ENCODE results near the gene ATP2B3.

The ATP2B3 gene

DNA sequence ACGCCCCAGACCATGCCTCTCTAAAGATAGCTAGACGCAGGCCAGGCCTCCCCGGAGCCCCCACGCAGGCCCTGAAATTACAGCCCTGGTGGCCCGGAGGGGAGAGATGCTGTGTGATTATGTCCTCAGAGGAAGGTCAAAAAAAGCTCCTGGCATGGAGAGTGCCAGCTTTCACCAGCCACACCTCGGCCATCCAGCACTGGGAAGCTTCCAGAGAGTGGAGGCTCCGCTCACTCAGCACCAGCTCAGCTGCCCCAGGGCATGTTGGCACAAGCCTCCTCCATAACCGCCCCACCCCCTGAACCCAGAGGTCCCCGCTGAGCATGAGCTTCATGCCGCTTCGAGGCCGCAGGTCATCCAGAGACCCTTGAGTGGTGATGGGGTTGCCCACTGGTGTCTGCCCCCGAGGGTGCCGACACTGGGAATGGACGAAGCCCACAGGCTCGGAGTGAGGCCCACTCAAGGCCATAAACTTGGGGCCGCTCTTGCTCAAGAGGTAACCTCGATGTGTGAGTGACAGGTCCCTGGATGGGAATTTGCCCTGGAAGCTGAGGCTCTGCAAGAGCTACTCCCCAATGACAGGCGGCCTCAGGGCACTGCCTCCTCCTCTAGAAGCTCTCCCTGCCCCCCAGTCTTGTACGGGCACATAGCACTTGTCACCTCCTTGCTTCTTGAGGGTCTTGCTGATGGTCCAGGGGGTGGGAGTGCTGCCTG lies 27.1 kb upstream of the ATP2B3 start:
- DNase-seq = no peak

DNA sequence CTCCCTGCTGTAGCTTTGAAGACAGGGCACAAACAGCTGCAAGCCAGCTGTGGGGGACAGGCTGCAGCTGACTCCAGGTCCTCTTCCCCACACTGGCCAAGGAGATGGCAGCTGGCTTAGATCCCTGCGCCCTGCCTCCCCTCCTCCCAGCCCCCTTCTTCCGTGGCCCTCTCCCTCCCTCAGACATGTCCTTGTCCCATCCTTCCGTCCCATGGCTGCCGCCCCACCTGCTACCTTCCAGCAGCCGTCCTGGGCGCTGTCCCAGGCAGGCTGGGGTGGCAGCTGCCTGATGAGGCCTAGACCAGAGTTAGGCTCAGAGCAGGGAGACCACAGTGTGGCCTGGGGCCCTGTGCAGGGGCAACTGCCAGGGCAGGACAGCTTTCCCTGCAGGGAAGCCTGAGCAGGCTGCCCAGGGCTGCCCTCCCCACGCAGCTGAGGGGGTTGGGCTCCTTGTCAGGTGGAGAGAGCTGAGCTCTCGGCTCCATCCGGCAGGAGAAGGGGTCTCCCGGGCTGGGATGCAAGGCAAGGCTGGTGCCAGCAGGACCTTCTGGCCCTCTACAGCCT lies 26.0 kb upstream of the ATP2B3 start:
- no peak for DNase-seq

DNA sequence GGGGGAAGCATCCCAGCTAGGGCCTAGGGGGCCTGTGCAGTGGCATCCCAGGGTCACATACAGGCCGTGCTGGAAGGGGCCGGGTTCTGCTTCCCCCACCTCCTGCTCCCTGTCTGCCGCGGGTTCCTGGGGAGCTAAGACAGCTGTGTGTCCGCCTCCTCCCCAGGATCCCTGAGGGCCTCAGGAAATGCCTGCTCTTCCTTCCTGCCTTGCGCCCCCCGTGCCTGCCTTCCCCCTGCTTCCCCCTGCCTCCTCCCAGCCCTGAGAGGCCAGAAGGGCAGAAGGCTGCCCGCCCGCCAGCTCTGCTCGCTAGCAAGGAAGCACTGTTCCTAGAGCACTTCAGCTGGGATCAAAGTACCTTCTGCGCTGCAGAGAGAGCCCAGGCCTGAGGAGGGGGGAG lies 25.5 kb upstream of the ATP2B3 start:
- no peak for DNase-seq

DNA sequence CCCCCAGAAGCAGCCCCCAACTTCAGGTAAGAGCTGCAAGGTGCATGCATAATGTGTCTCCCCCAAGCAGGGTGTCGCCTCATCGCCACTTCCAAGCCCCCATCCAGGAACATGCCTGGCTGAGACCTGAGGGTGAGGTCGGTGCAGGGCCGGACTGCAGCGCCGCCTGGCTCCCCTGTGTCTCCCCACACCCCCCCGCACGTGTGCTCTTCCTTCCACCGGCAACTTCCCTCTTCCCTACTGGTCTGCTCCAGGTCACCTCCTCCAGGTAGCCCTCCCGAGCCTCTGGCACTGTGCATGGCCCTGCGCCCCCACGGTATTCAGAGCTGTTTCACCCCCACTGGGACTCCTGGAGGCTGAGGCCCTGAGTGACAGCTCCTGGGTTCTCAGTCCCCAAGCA lies 24.9 kb upstream of the ATP2B3 start:
- DNase-seq = no peak

DNA sequence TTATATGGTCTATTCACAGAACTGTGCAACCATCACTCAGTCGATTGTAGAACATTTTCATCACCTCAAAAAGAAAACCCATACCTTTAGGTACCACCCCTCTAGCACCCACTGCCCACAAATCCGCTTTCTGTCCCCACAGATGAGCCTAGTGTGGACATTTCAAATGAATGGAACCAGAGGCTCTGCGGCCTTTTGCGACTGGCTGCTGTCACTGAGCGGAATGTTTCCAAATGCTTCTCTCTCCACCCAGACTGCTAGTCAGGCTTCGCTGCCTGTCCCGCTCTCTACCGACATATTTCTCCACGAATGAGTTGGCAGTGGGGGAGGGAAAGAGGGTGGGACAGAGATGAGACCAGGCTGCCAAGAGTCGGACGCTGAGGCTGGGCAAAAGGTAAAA lies 24.4 kb upstream of the ATP2B3 start:
- DNase-seq = no peak

DNA sequence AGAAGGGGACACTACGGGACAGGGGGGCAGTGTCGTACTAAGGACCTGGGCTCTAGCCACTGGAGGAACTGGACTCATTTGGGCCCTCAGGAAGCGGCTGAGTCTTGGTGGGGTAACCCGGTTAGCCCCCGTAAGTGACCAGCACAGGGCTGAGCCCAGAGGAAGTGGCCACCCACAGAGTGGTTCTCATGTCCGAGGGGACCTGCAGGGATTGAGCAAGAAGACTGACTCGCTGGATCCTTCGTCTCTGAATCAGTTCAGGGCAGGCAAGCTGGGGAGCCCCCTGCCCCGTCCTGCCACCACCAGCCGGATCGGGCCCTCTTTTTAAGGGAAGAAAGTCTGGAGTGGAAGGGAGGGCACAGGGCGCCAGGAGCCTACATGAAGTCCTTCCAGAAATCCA lies 23.4 kb upstream of the ATP2B3 start:
- no peak for DNase-seq

DNA sequence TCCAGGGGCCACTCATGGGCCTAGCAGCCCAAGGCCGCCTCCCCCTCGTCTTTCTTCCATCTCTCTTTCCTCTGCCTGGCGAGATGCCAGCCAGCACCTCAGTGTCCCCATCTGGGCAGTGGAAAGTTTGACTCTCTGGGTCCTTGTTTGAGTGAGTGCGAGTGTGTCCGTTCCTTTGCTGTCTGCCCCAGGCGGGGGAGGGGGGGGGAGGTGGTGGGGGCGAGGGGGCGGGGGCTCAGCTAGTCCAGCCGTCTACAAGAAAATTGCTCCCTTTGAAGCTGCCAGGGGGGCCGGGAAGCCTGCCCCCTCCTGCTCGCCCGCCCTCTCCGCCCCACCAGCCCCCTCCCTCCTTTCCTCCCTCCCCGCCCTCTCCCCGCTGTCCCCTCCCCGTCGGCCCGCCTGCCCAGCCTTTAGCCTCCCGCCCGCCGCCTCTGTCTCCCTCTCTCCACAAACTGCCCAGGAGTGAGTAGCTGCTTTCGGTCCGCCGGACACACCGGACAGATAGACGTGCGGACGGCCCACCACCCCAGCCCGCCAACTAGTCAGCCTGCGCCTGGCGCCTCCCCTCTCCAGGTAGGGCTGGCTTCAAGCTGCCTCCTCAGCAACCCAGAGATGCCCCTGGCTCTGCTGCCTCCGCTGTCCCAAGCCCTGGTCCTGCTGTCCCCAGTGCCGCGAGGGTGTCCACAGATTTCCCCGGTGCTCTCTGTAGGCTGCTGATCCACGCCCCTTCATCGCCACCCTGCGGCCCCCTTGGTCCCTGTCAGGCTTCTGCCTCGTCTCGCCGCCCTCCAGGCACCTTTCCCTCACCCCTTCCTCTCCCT lies 22.7 kb upstream of the ATP2B3 start, which contains the start of gene BGN:
TSS of gene BGN (plus strand) at position 440 of the 821 bp plus-strand sequence. CDS start 9,652 bp downstream, outside the sequence.
- DNase-seq = no peak

DNA sequence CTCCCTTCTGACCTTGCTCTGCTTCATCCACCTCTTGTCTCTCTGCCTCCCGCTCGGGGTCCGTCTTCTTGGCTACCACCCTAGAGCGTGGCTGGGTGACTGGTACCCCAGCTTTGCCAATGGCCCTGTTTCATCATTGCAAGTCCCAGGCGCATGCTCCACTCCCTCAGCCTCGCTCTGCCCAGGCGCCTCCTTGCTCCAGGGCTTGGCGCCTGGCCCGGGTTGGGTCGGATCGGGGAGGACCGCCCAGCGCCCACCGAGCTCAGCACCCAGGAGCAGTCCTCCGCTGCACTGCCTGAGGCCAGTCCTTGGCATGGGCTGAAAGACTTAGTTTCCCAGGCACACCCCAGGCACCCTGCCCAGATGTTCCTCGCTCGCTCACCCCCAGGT lies 22.1 kb upstream of the ATP2B3 start:
- DNase-seq = no peak

DNA sequence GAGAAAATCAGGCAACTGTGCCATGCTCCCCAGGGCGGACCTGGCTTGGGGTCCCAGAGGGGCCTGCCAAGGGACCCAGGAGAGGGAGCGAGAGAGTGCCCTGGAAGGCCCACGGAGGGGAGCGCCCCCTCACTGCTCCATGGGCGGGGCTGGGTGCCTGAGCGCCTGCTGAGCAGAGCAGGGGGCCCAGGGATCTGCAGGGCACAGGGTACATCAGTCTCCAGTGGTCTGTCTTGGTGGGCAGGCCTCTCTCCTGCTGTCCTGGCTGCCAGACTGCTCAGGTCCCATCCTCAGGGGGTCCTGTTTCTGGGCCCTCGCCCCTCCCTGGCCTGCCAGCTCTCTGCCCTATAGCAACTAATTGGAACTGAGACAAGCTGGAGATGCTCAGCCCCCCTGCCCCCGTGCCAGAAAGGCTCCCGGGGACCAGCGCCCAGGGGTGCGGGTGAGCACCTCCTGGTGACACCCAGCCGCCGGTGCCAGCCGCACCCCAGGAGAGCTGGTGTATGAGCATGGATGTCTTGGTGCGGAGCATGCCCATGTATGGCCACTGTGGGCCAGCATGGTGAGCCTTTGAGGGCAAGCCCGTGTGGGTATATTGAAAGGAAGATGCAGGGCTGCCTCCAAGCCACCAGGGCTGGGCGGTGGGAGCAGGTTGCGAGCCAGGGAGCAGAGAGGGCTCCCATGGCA lies 21.4 kb upstream of the ATP2B3 start:
- no peak for DNase-seq

DNA sequence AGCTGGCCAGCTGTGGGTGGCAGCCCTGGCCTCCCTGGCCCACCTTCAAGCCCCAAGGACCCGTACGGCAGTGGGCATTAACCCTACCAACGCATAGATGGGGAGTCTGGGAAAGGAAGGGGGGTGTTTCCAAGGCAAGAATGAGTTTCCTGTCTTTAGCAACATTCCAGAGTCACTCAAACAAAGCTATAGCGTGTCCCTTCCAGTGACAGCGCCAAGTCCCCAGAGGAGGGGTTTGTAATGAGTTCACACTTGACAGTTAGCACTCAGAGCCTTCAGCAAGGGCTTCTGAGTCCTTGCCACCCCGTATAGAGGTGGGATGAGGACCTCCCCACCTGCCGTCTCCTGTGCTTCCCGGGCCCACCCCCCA lies 20.9 kb upstream of the ATP2B3 start:
- DNase-seq = no peak

DNA sequence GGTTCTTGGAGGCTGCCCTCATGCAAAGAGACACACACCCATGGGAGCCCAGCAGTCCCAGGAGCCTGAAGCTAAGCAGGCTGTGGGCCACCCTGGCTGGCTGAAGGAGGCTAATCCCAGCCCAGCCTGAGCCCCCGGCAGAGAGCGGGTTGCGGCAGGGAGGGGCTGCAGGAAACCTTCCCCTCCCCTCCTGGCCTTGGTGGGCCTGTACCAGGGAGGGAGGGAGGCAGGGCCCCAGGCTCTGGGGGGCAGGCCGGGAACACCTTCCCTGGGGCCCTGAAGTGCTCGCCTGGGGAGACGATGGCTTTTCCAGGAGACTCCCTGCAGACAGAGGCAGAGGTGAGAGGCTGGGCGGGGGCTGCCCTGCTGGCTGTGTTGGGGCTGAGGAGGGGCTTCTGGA lies 19.0 kb upstream of the ATP2B3 start:
- no peak for DNase-seq

DNA sequence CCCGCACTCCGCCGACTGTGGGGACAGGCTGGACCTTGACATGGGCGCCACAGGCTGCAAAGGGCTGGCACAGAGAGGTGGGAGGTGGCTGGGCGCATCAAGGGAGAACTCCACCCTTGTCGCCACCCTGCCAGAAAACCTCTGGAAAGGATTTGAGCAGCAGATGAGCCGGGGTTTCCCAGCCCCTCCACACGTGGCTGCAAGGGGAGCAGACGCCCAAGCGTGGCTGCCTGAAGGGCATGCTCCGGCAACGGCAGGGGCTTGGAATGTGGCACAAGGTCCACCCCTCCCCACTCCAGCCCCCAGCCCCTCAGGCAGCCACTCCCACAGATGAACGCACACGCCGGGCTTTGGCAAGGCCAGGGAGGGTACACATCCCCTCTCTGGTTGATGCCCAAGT lies 18.1 kb upstream of the ATP2B3 start:
- DNase-seq = no peak

DNA sequence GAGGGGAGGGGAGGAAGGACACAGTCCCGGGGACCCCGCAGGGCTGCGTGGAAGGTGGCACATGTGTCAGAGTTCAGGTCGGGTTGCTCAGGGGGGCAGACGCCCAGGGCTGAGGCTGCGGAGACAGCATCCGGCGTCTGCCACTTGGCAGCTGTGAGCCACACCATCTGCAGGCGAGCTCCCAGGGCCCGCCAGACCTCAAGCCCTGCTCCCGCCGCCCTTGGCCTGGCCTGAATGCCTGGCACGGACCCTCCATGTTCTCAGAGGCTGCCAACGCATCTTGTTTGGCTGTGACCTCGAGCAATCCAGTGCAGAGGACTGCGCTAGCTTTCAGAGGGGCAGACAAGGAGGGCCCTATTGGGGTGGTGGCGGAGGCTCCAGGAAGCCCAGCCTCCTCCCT lies 17.6 kb upstream of the ATP2B3 start:
- no peak for DNase-seq

DNA sequence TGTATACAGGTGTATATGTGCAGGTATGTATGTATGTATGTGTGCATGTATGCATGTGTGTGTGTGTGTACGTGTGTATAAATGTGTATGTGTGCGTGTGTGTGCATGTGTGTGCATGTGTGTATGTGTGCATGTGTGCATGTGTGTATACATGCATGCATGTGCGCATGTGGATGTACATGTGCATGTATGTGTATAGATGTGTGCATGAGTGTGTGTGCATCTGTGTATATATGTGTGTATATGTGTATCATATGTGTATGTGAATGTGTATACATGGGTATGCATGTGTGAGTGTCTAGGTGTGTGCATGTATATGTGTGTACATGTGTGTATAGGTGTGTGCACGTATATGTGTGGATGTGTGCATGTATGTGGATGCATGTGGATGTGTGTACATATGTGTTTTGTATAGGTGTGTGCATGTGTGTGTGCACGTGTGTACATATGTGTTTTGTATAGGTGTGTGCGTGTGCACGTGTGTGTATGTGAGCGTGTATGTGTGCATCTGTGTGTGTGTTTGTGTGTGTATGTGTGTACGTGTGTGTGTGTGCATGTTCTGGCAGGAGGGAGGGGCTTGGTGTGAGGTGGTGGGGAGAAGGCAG lies 16.7 kb upstream of the ATP2B3 start:
- no peak for DNase-seq

DNA sequence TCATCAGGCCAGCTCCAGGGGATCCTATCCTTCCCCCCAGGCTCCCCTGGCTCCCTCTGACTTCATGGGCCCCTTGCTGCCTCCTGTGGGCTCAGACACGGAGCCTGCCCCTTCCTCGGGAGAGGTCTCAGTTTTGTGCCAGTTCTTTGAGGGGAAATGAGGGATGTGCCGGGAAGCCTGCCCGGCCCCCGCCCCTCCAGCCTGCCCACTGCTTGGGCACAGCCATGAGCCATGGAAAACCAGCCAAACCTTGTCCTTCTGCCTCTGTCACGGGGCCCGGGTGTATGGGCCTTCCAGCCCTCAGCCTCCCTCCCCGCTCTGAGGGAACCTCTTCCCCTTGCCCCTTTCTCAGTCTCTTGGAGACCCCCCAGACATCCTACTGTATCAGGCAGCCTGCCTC lies 15.9 kb upstream of the ATP2B3 start:
- no peak for DNase-seq

DNA sequence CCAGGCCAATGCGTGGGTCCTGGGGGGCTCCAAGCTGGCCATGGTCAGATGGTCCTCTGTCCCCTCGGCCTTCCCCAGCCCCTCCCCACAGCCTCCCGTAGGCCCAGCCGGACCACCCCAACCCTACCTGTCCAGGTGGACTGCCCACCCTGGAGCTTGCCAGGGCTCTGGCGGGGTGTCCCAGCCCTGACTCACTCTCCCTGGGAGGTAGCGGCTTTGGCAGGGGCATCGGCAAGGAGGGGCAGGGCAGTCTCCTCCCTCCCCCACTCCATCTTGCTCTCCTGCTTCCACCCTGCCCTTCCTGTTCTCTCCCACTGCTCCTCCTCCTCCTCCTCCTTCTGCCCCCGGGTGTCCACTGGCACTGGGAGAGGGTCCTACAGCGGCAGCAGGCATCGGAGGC lies 15.3 kb upstream of the ATP2B3 start:
- DNase-seq = no peak

DNA sequence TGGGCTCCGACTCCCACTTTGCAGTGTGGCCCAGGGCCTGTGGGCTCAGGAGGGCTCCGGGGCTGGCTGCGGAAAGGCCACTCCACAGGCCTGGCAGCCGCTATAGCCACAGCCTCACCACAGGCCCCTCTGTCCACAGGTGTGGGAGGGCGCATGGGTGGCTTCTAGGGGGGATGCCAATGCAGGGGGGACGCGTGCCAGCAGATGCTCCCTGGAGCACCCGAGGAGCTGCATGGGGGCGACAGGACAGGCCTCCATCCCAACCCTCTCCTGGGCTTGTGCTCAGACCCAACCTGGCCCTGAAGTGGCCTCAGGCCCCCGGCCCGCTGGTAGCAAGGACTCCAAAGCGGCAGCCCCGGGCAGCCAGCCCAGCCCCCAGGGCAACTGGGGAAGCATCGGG lies 14.6 kb upstream of the ATP2B3 start:
- no peak for DNase-seq

DNA sequence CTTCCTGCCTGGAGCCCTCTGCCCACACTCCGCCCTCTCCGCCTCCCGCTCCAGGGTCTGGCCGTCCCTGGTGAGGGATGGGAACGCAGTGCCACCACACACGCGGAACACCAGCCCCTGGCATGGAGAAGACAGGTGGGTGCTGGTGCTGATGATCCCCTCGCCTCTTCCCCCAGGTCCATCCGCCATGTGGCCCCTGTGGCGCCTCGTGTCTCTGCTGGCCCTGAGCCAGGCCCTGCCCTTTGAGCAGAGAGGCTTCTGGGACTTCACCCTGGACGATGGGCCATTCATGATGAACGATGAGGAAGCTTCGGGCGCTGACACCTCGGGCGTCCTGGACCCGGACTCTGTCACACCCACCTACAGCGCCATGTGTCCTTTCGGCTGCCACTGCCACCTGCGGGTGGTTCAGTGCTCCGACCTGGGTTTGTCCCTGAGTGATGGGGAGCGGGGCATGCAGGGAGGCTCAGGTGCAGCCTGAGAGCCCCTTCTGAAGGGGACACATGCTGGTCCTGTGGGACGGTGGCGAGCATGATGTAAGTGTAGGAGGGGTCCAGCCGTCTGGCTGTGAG lies 12.9 kb upstream of the ATP2B3 start:
- DNase-seq = no peak

DNA sequence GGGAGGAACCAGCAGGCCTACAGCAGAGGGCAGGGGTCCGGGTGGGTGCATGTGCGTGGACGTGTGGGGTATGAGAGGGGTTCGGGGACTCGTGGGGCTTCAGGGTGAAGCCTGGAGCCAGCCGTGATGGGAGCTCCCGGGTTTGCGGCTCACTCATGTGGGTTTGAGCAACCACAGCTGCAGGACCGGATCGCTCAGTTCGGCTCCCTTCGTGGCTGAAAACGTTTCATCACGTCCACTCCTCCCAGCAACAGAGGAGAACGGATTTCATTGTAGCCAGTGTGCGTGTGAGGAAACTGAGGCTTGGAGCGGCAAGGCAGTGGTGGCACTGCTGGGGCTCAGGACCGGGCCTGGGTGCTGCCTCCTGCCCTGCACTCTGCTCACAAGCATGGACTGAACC lies 12.1 kb upstream of the ATP2B3 start:
- no peak for DNase-seq

DNA sequence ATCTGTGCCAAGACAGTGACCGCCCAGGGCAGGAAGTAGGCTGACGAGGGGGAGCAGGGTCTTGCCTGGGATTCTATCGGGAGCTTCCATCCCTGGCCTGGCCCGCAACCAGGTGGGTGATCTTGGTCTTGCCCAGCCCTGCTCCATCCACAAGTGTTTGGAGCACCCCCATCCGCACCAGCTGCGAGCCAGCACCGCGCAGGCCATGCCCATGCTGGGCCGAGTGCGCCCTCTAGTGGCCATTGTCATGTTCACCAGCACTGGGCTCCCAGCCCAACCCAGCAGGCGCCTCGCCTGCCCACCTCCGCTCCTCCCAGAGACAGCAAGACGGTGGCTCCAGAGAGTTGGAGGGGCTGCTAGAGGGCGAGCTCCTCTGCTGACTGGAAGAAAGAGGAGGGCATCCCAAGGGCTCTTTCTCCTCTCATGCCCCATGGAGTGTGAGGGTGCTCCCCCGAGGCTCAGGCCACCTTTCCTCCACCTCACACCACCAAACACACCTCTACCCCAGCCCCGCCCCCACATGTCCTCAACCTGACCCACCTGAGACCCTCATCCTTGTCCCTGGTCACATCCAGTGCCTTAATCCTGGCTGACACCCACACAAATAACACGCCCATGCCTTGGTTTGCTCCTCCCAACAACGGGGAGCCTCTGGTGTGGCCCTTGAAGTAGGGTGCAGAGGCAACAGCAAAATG lies 9.8 kb upstream of the ATP2B3 start:
- DNase-seq = peak; percentile 32

DNA sequence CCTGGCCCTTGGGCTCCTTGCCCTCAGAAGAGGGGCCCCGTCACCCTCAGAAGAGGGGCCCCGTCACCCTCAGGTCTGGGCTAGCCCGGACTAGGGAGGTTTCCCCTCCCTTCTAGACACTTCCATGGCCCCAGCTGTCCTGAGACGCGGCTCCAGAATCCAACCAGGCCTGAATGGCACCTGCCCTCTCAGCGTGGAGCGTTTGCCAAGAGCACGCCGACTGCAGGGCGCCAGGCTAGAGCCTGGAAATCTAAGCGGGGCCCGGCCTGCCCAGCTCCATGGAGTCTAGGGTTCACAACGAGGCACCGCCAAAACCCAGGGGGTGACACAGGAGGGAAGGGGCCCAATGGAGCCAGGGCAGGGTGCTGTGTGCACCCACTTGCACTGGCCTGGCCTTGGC lies 7.8 kb upstream of the ATP2B3 start:
- DNase-seq = no peak

DNA sequence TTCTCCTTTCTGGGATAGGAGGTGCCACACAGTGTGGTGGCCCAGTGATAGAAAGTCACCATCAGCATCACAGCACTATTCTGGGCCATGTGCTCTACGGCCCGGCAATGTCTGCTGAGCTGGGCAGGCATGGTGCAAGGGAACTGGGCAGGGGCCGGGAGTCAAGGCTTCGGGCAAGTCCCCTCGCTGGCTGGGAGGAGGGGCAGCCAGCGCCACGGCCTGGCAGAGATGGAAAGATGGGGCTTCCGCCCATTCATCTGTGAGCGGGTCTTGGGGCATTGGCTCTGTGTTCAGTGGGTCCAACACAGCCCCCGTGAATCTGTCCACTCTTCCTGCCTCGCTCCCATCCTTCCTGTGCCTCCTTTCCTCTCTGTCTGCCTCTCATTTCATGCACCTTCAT lies 7.1 kb upstream of the ATP2B3 start:
- DNase-seq = no peak
